Measurements from ENCODE around the gene ATP6V1G2.

- TF ChIP-seq CTCF (IDR thresholded peaks at IDR 0.05) (no peak), POLR2A (IDR thresholded peaks at IDR 0.05) (no peak), EP300 (IDR thresholded peaks at IDR 0.05) (no peak)
Observed at GRCh38 chr6:31579119-31579505, 32.7 kb upstream of the ATP6V1G2 start.

Measured in tibial nerve (tissue), 4 donors.